ENCODE results near the gene NELL2. TPM values are rescaled to one million over a fixed set of nuclear protein-coding genes. Genes with fewer than 3 reads are reported as not detected.

Gene NELL2
- total and polyA plus RNA-seq, 10 of the 15 experiments (the other 5 are each of a cell fraction or from before 2014, with no cell fraction given): 0.27 to 2.3 (median 0.76) TPM

- Histone ChIP-seq H3K27ac (ENCODE audit: control insufficient read depth, insufficient read depth) (no peak overlapping the region), H3K79me2 (ENCODE audit: control insufficient read depth, insufficient read depth, low read length) (no peaks in the 10 kb centered on the region), H3K36me3 (ENCODE audit: control insufficient read depth in 2 of 2, insufficient read depth in 2 of 2, low read length in 1 of 2) (no peaks in the 10 kb centered on the region), H3K4me2 (ENCODE audit: control insufficient read depth, insufficient read depth) (no peak overlapping the region), H3K27me3 (replicated peaks in 1 of 2; ENCODE audit: control insufficient read depth in 2 of 2, insufficient read depth in 2 of 2, low read length in 1 of 2) (no peaks in the 10 kb centered on the region), H2AFZ (ENCODE audit: control insufficient read depth, low read depth, low read length) (no peak overlapping the region), H3K9me3 (replicated peaks; ENCODE audit: control insufficient read depth, insufficient read depth, low read length) (no peaks in the 10 kb centered on the region), H4K20me1 (ENCODE audit: control insufficient read depth, insufficient read depth) (no peaks in the 10 kb centered on the region), H3K9ac (ENCODE audit: control insufficient read depth, insufficient read depth, low read length) (no peak overlapping the region), H3K4me1 (ENCODE audit: control insufficient read depth, insufficient read depth, low read length) (no peaks in the 10 kb centered on the region), H3K4me3 (no peak overlapping the region)
- POLR2A ChIA-PET: no interaction called here
- SMC1A ChIA-PET (ENCODE audit: uncharacterized antibody, unreplicated experiment): interaction anchor here (0.7 kb wide), 1 partner anchor 123 kb away, joined by 3 read pairs; no protein-coding TSS in a partner anchor
- BruUV-seq (replicated peaks): no TSS peak
- FAIRE-seq: no peak
- intact Hi-C loops (cut with micrococcal nuclease; ENCODE audit: unreplicated experiment) (loop anchor here (5.0 kb wide), 1 partner anchor 107 kb away; no protein-coding TSS in a partner anchor), in situ Hi-C loops (cut with MboI) (no loop called here)
- RAD21 ChIA-PET (ENCODE audit: unreplicated experiment): no interaction called here
- ATAC-seq: no peak
- no peak for DNase-seq (ENCODE audit: low read depth, low spot score)
- CTCF ChIA-PET: no interaction called here
- 42% methylated on average over 4 of the region's 4 CpGs for WGBS (ENCODE audit: insufficient coverage, insufficient replicate concordance, low lambda C conversion rate, missing lambda C conversion rate)
- TF ChIP-seq SUZ12 (IDR thresholded peaks at IDR 0.05; ENCODE audit: unreplicated experiment) (no peak), HDGF (IDR thresholded peaks at IDR 0.05) (no peak), SREBF1 (IDR thresholded peaks at IDR 0.05; ENCODE audit: low read length) (no peak), CREM (IDR thresholded peaks at IDR 0.05; ENCODE audit: low read depth) (no peak), STAT3 (IDR thresholded peaks at IDR 0.05; ENCODE audit: low read depth, low read length) (no peak), USF2 (IDR thresholded peaks at IDR 0.05; ENCODE audit: borderline replicate concordance, low read depth, low read length) (no peak), CEBPB (IDR thresholded peaks at IDR 0.05; ENCODE audit: borderline replicate concordance in 1 of 2, low read depth in 2 of 2, low read length in 2 of 2) (no peak), IKZF2 (IDR thresholded peaks at IDR 0.05) (no peak), RAD21 (IDR thresholded peaks at IDR 0.05; ENCODE audit: insufficient read depth, low read depth, low read length) (no peak), CEBPZ (IDR thresholded peaks at IDR 0.05; ENCODE audit: low read depth, low read length) (no peak), TCF7 (IDR thresholded peaks at IDR 0.05; ENCODE audit: borderline replicate concordance) (no peak), FOXK2 (IDR thresholded peaks at IDR 0.05) (no peak)
These were observed 56.2 kb downstream of the NELL2 start for GRCh38 chr12:44819884-44820283.
